GM13977 (cell line): ENCODE results near the gene RTKN2.

Source experiments
- DNase-seq: peaks from one replicate; pipeline ENCODE4 v3.0.0; 2012; ENCODE audit warnings: low spot score
- CTCF ChIP-seq: IDR thresholded peaks from 2 replicates; pipeline ENCODE4 v1.5.1; 2012; ENCODE audit warnings: mild to moderate bottlenecking, control low read depth; ENCODE audit not compliant: insufficient read depth; ENCODE audit errors: extremely low read depth, missing control alignments
- in situ Hi-C: fragments of 300-500 bp; cut with MboI; formaldehyde crosslinking; loops from one replicate; pipeline ENCODE4 v1.12.0; 2022; ENCODE audit warnings: low sequenced_read_pairs, low pct_unique_long_range_greater_than_20kb, mixed read lengths, inconsistent platforms; ENCODE audit not compliant: unreplicated experiment

RTKN2 gene

GRCh38 chr10:62183442-62183841, 85.2 kb downstream of the RTKN2 start:
- no peak for TF ChIP-seq CTCF
- DNase-seq: peak; percentile 53
- in situ Hi-C loops: no loop called here

- in situ Hi-C loops: no loop called here
- DNase-seq: no peak
Measured at GRCh38 chr10:62182595-62182994, 86.0 kb downstream of the RTKN2 start.

GRCh38 chr10:62182171-62182570, 86.5 kb downstream of the RTKN2 start:
- TF ChIP-seq CTCF: no peak
- no peak for DNase-seq
- in situ Hi-C loops: no loop called here

More at GRCh38 chr10:62182595-62182994, 86.0 kb downstream of the RTKN2 start:
- no peak for TF ChIP-seq CTCF

GRCh38 chr10:62180677-62181076, 88.0 kb downstream of the RTKN2 start:
- TF ChIP-seq CTCF: no peak
- no peak for DNase-seq
- in situ Hi-C loops: no loop called here

GRCh38 chr10:62178568-62178967, 90.1 kb downstream of the RTKN2 start:
- DNase-seq: no peak
- in situ Hi-C loops: no loop called here
- TF ChIP-seq CTCF: no peak

- DNase-seq: no peak
- TF ChIP-seq CTCF: no peak
- in situ Hi-C loops: no loop called here
Measured at GRCh38 chr10:62177111-62177510, 91.5 kb downstream of the RTKN2 start.

- DNase-seq: no peak
- no peak for TF ChIP-seq CTCF
- in situ Hi-C loops: no loop called here
Measured at GRCh38 chr10:62175251-62175650, 93.4 kb downstream of the RTKN2 start.
